NCI-H524 (cell line): Measurements from ENCODE around the gene BRICD5.

Experiments
- DNase-seq, 2 experiments: peaks; one replicate each; lab custom pipeline; 2025; lab: John Stamatoyannopoulos, UW

BRICD5 gene

GRCh38 chr16:2180962-2181923, 29.4 kb downstream of the BRICD5 start:
- no peak for DNase-seq

- no peak for DNase-seq
Observed at GRCh38 chr16:2180461-2180860, 30.2 kb downstream of the BRICD5 start.

GRCh38 chr16:2179576-2179975, 31.1 kb downstream of the BRICD5 start:
- no peak for DNase-seq

- no peak for DNase-seq
Observed at GRCh38 chr16:2179107-2179501, 31.6 kb downstream of the BRICD5 start.

GRCh38 chr16:2178321-2179106, 32.1 kb downstream of the BRICD5 start:
- DNase-seq, result no peak

- DNase-seq, result no peak
Observed at GRCh38 chr16:2177561-2177960, 33.1 kb downstream of the BRICD5 start.

- DNase-seq, result no peak
Observed at GRCh38 chr16:2177101-2177500, 33.6 kb downstream of the BRICD5 start.

- DNase-seq, result no peak
Observed at GRCh38 chr16:2176047-2176446, 34.6 kb downstream of the BRICD5 start.

GRCh38 chr16:2175454-2175853, 35.2 kb downstream of the BRICD5 start:
- no peak for DNase-seq

GRCh38 chr16:2174396-2175131, 36.1 kb downstream of the BRICD5 start:
- no peak for DNase-seq

GRCh38 chr16:2173916-2174315, 36.7 kb downstream of the BRICD5 start:
- no peak for DNase-seq

- DNase-seq, result no peak
Observed at GRCh38 chr16:2173366-2173765, 37.3 kb downstream of the BRICD5 start.

- no peak for DNase-seq
Observed at GRCh38 chr16:2172688-2173335, 37.9 kb downstream of the BRICD5 start.

- no peak for DNase-seq
Observed at GRCh38 chr16:2171601-2172178, 39.0 kb downstream of the BRICD5 start.

- no peak for DNase-seq
Observed at GRCh38 chr16:2170587-2171435, 39.9 kb downstream of the BRICD5 start.

GRCh38 chr16:2170080-2170479, 40.6 kb downstream of the BRICD5 start:
- DNase-seq, result no peak

- no peak for DNase-seq
Observed at GRCh38 chr16:2167068-2167638, 43.5 kb downstream of the BRICD5 start.

GRCh38 chr16:2166263-2167067, 44.2 kb downstream of the BRICD5 start:
- no peak for DNase-seq

GRCh38 chr16:2165861-2166260, 44.8 kb downstream of the BRICD5 start:
- DNase-seq, result no peak
